Measurements from ENCODE around the gene MUC20. TPM values are rescaled to one million over a fixed set of nuclear protein-coding genes. Genes with fewer than 3 reads are reported as not detected.
A peak's percentile ranks its signal among the peaks of the same experiment; 100 is the strongest.
"Not testable (repeated sequence)": the region's sequence is repeated elsewhere in the genome, so short reads cannot be mapped to it uniquely, and the experiment has no call there.

The MUC20 gene
- polyA plus RNA-seq (ENCODE audit: insufficient read length in 10 of 10), result 10 to 100 TPM in 1 of 10 donors, 1 to 10 TPM in 9; 1.8 to 16.5 (median 2.2) TPM
- long read RNA-seq, donor 1, partial matches to known transcripts, result 0 of 1 reads
- long read RNA-seq, donor 1, other reads (novel, unspliced or antisense), result 0 of 1 reads
- long read RNA-seq, donor 2, partial matches to known transcripts, result 0 of 1 reads
- long read RNA-seq, donor 2, other reads (novel, unspliced or antisense), result 0 of 1 reads
- long read RNA-seq, donor 3, result 0 reads
- long read RNA-seq, donor 4, result 0 reads
- long read RNA-seq, donor 5, result 0 reads
- long read RNA-seq, donor 6, result 0 reads
- long read RNA-seq, donor 7, result 0 reads
- long read RNA-seq, donor 8, partial matches to known transcripts, result 0 of 1 reads
- long read RNA-seq, donor 8, other reads (novel, unspliced or antisense), result 0 of 1 reads
- long read RNA-seq, donor 9, result 0 reads

GRCh38 chr3:195720831-195721506 is at the start of gene MUC20:
Gene MUC20, plus strand, starts transcription at chr3:195720978. Its CDS starts 30 bp downstream, at chr3:195721008.
- DNase-seq, result not testable (repeated sequence)

- not testable (repeated sequence) for DNase-seq
Measured at GRCh38 chr3:195671283-195671682, 49.5 kb upstream of the MUC20 start.

GRCh38 chr3:195673711-195674110 is 47.1 kb upstream of the MUC20 start:
- DNase-seq, result not testable (repeated sequence)

GRCh38 chr3:195678391-195679015 is 42.3 kb upstream of the MUC20 start:
- DNase-seq, result not testable (repeated sequence)

GRCh38 chr3:195680690-195681089 is 40.1 kb upstream of the MUC20 start:
- DNase-seq, result not testable (repeated sequence)

- not testable (repeated sequence) for DNase-seq
Measured at GRCh38 chr3:195681458-195682103, 39.2 kb upstream of the MUC20 start.

GRCh38 chr3:195682104-195682742 is 38.6 kb upstream of the MUC20 start:
- not testable (repeated sequence) for DNase-seq

GRCh38 chr3:195683722-195684526 is 36.9 kb upstream of the MUC20 start:
- DNase-seq, result not testable (repeated sequence)

- not testable (repeated sequence) for DNase-seq
Measured at GRCh38 chr3:195684527-195685257, 36.1 kb upstream of the MUC20 start.

GRCh38 chr3:195686537-195687208 is 34.1 kb upstream of the MUC20 start:
- DNase-seq, result not testable (repeated sequence)

GRCh38 chr3:195687209-195687760 is 33.5 kb upstream of the MUC20 start:
- DNase-seq, result not testable (repeated sequence)

GRCh38 chr3:195688471-195689183 is 32.2 kb upstream of the MUC20 start:
- not testable (repeated sequence) for DNase-seq

- DNase-seq, result peak in 1 of 3 donors; percentile 30
Measured at GRCh38 chr3:195689184-195690070, 31.4 kb upstream of the MUC20 start.

- DNase-seq, result no peak
Measured at GRCh38 chr3:195690951-195691350, 29.8 kb upstream of the MUC20 start.

GRCh38 chr3:195691596-195692353 is 29.0 kb upstream of the MUC20 start:
- not testable (repeated sequence) for DNase-seq

GRCh38 chr3:195692354-195692685 is 28.5 kb upstream of the MUC20 start:
- DNase-seq, result peak in 2 of 3 donors; percentile 48 to 70

All from muscle of back (tissue), 13 donors.